ENCODE measurements around the gene ST3GAL3. TPM values are rescaled to one million over a fixed set of nuclear protein-coding genes. Genes with fewer than 3 reads are reported as not detected.

The ST3GAL3 gene
- total RNA-seq, 1 donor from 2014 or later, result 18.7 TPM

DNA sequence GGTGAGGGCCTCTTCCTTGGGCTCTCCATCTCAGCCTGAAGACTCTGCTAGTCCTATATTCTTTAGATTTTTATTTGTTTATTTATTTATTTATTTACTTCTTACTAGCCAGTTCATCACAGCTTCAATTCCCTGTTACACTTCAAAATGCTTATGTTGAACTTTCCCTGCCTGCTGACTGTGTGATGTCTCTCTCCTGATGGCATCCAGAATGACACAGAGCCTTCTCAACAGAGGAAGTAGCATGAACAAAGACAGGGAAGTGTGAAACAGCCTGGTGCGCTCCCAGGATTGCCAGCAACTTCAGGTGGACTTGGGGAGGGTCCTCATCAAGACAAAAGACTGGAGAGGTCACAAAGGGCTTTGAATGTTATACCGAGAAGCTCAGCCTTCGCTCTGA lies 235.1 kb downstream of the ST3GAL3 start:
- H3K4me1 ChIP-seq, result peaks cover 25% of the 10 kb centered on the region
- H3K4me3 ChIP-seq, result no peak overlapping the region
- H3K36me3 ChIP-seq, result no peaks in the 10 kb centered on the region
- intact Hi-C loops (cut with DNase I), result no loop called here
- H3K9me3 ChIP-seq, result no peaks in the 10 kb centered on the region
- TF ChIP-seq, protein P1, sequence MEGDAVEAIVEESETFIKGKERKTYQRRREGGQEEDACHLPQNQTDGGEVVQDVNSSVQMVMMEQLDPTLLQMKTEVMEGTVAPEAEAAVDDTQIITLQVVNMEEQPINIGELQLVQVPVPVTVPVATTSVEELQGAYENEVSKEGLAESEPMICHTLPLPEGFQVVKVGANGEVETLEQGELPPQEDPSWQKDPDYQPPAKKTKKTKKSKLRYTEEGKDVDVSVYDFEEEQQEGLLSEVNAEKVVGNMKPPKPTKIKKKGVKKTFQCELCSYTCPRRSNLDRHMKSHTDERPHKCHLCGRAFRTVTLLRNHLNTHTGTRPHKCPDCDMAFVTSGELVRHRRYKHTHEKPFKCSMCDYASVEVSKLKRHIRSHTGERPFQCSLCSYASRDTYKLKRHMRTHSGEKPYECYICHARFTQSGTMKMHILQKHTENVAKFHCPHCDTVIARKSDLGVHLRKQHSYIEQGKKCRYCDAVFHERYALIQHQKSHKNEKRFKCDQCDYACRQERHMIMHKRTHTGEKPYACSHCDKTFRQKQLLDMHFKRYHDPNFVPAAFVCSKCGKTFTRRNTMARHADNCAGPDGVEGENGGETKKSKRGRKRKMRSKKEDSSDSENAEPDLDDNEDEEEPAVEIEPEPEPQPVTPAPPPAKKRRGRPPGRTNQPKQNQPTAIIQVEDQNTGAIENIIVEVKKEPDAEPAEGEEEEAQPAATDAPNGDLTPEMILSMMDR (IDR thresholded peaks at IDR 0.05), result no peak
- TF ChIP-seq POLR2A (IDR thresholded peaks at IDR 0.05) (no peak), POLR2AphosphoS5 (IDR thresholded peaks at IDR 0.05; ENCODE audit: insufficient read depth in 1 of 2, low read depth in 1 of 2) (no peak)
- DNase-seq (ENCODE audit: extremely low spot score in 2 of 2), result no peak
- H3K27ac ChIP-seq, result no peak overlapping the region
- no peaks in the 10 kb centered on the region for H3K27me3 ChIP-seq

DNA sequence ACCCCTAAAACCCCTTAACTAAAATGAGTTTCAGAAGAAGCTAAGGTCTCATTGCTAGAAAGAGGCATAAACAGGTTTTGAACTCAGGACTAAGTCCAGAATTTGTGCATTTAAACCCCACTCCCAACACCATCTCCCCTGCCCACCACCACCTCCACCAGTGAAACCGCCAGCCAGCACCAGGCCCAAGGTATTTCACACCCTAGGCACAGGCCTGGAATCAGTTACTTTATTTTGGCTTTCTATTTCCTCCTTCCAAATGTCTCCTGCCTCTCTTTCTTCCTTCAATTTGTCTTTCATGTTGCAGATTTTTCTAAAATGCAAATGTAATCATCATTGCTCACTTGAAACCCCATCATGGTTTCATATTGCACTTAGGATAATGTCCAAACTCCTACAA lies 237.5 kb downstream of the ST3GAL3 start:
- no peak for TF ChIP-seq POLR2AphosphoS5 (IDR thresholded peaks at IDR 0.05; ENCODE audit: insufficient read depth in 1 of 2, low read depth in 1 of 2)
- no peak for TF ChIP-seq POLR2A (IDR thresholded peaks at IDR 0.05)
- TF ChIP-seq, protein P1 (IDR thresholded peaks at IDR 0.05), result no peak

DNA sequence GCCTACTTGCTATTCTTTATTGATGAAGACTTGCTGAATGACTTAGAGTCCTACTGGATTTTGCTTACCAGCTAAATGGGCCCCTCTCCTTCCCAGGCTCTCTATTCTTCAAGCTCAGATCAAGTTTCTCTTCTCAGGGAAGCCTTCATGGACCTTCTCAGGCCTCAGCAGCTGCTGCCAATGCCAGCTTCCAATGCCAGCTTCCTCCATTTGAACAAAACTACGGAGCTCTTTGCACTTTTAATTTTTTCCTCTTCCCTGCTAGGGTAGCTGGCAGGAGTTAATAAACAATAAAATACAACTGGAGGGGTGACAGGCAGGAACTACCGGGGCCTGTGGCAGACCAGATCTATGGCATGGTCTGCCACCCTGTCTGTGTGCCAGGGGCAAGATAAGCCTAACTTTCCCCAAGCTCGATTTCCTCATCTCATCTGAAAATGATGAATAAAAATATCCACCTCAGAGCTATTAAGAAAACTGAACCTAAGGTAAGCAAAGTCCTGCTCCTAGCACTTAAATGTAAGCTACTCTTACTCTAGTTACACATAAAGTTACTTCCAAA lies 238.4 kb downstream of the ST3GAL3 start:
- peak overlapping the region; percentile 95 for H3K27ac ChIP-seq
- no peak for TF ChIP-seq POLR2AphosphoS5 (IDR thresholded peaks at IDR 0.05; ENCODE audit: insufficient read depth in 1 of 2, low read depth in 1 of 2)
- TF ChIP-seq, protein P1 (IDR thresholded peaks at IDR 0.05), result no peak
- H3K9me3 ChIP-seq, result no peaks in the 10 kb centered on the region

More for the DNA sequence above, 237.5 kb downstream of the ST3GAL3 start:
- Histone ChIP-seq H3K36me3 (no peaks in the 10 kb centered on the region), H3K4me1 (peaks cover 35% of the 10 kb centered on the region), H3K27me3 (no peaks in the 10 kb centered on the region), H3K27ac (no peak overlapping the region), H3K4me3 (no peak overlapping the region), H3K9me3 (no peaks in the 10 kb centered on the region)
- intact Hi-C loops (cut with DNase I), result no loop called here
- no peak for DNase-seq (ENCODE audit: extremely low spot score in 2 of 2)

DNA sequence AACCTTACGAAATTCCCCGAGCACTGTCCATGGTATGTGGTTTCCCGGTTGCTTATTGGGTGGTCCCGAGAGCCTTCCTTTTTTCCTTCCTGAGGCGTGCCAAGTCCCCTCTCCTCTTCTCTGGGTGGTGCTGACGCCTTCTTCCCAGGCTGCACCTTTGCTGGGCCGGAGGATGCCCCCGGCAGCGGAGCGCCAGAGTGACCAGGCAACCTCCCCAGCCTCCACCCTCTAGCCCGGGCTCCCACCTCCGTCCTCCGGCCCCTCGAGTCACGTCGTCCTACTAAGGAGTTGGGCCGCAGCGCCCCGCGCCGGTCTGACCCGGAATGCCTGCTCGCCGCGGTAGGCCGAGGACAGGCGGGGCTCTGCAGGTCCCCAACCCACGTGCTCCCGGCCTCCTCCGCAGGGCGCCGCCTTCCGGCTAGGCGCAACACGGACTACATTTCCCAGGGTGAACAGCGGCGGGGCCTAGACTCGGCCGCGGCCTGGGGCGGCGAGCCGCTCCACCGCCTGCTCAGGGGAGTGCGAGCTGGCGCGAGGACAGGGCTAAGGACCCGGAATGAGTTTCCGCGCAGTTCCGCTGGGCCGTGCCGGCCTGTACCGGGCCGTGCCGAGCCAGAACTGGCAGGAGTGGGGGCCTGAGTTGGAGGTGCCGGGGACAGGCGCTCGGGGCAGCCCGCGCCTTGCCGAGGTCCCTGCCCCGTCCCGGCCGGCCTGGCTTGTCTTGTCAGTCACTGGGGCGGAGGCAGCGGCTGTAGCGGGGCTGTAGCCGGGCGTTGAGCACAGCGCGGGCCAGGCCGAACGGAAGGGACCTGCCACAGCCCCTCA lies 239.1 kb downstream of the ST3GAL3 start, which contains the start of gene IPO13:
TSS of gene IPO13 (plus strand) at position 715 of the 825 bp plus-strand sequence. CDS start 651 bp downstream, outside the sequence.
- no peaks in the 10 kb centered on the region for H3K9me3 ChIP-seq
- H3K4me3 ChIP-seq, result peak within 1 kb of the TSS; percentile 64 to 79
- peak in 1 of 2 donors; percentile 94 for DNase-seq (ENCODE audit: extremely low spot score in 2 of 2)
- intact Hi-C loops (cut with DNase I), result no loop called here
- TF ChIP-seq POLR2A (IDR thresholded peaks at IDR 0.05) (peak in 1 of 2 donors; percentile 36), POLR2AphosphoS5 (IDR thresholded peaks at IDR 0.05; ENCODE audit: insufficient read depth in 1 of 2, low read depth in 1 of 2) (peak; percentile 93)
- TF ChIP-seq, protein P1 (IDR thresholded peaks at IDR 0.05), result peak in 2 of 3 experiments; percentile 69 to 85
- peaks cover 35% of the 10 kb centered on the region for H3K4me1 ChIP-seq
- H3K27me3 ChIP-seq, result no peaks in the 10 kb centered on the region
- peak within 1 kb of the TSS; percentile 95 for H3K27ac ChIP-seq
- H3K36me3 ChIP-seq, result no peaks in the 10 kb centered on the region

More for the DNA sequence above, 238.4 kb downstream of the ST3GAL3 start:
- peaks cover 35% of the 10 kb centered on the region for H3K4me1 ChIP-seq
- H3K36me3 ChIP-seq, result no peaks in the 10 kb centered on the region
- intact Hi-C loops (cut with DNase I), result no loop called here
- no peaks in the 10 kb centered on the region for H3K27me3 ChIP-seq
- DNase-seq (ENCODE audit: extremely low spot score in 2 of 2), result no peak
- H3K4me3 ChIP-seq, result peak overlapping the region; percentile 64 to 79

All from vagina (tissue), 2 donors.